ENCODE measurements around the gene EPB41L4B. TPM values are rescaled to one million over a fixed set of nuclear protein-coding genes. Genes with fewer than 3 reads are reported as not detected.

EPB41L4B gene
- total and polyA plus RNA-seq, 2 of the 4 experiments (the other 2 are of a cell fraction), result 0.36 to 0.54 TPM

DNA sequence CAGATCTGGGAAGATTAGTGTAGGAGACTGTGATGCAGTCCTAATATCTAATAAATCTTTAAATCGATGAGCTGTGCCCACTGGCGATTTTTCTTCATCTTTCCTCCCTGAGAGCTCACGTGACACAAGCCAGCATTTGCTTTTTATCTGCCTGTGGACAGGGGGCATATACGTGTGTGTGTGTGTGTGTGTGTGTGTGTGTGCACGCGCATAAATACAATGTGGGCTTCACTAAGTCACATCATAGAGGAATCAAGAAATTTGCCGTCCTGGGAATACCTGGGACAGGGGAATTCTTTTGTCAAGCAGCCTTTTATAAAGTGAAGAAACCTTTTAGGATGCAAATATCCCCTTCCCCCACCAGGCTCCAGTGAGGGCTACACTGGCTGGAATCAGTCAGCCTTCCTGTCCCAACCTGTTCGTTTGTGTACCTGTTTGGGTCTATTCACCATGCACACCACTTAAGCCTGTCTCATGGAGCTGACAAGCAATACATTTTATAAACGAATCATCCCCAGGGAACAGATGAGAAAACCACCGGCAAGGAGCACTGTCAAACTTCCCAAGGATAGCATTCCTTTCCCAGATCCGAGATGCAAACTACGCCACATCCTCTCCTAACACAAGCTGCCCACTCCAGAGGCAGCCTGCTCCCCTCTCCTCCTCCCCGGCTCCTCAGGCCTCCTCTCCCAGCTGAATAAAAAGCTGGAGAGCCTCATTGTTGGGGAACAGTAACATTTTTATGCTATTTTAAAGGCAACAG lies 2.7 kb downstream of the EPB41L4B start:
- in situ Hi-C loops (cut with MboI; ENCODE audit: low sequenced_read_pairs), result loop anchor here (5.0 to 25.0 kb wide), 3 partner anchors 71 to 256 kb away; no protein-coding TSS in a partner anchor
- Histone ChIP-seq H2BK120ac (ENCODE audit: low read depth, low read length) (no peak overlapping the region), H3K9me1 (ENCODE audit: insufficient read depth, low read length) (no peaks in the 10 kb centered on the region; the same call in 1 of the 2 replicates), H3K27ac (ENCODE audit: insufficient read depth, low read length) (no peak overlapping the region), H3K79me1 (ENCODE audit: low read depth in 1 of 2, low read length in 2 of 2) (no peaks in the 10 kb centered on the region), H3K18ac (ENCODE audit: low read depth, low read length) (no peak overlapping the region), H3K27me3 (ENCODE audit: control insufficient read depth, insufficient read depth, low read length) (peaks cover 65% of the 10 kb centered on the region), H2AK9ac (replicated peaks; ENCODE audit: low read depth, low read length, poor library complexity) (no peak overlapping the region), H2BK15ac (ENCODE audit: low read depth, low read length) (no peak overlapping the region), H4K8ac (ENCODE audit: low read depth in 2 of 2, low read length in 2 of 2) (no peak overlapping the region), H3K23ac (ENCODE audit: low read depth, low read length) (no peak overlapping the region; the same call in 1 of the 2 replicates), H3K36me3 (ENCODE audit: control insufficient read depth, insufficient read depth, low read length) (no peaks in the 10 kb centered on the region), H2AK5ac (ENCODE audit: low read depth, low read length) (no peak overlapping the region), H3K14ac (replicated peaks; ENCODE audit: low read depth, low read length) (no peak overlapping the region), H3K9me3 (ENCODE audit: control insufficient read depth, insufficient read depth, low read length) (no peaks in the 10 kb centered on the region), H3K9ac (ENCODE audit: low read depth, low read length) (no peak overlapping the region), H2BK5ac (ENCODE audit: low read depth, low read length, poor library complexity, severe bottlenecking) (no peak overlapping the region), H2AFZ (replicated peaks; ENCODE audit: low read length, poor library complexity) (no peak overlapping the region), H3K4ac (ENCODE audit: low read depth, low read length) (no peak overlapping the region), H4K20me1 (ENCODE audit: insufficient read depth, low read length) (no peaks in the 10 kb centered on the region), H3K4me3 (ENCODE audit: insufficient read depth, low read depth, low read length) (no peak overlapping the region), H2BK20ac (ENCODE audit: low read depth, low read length) (no peak overlapping the region), H3K4me1 (ENCODE audit: control insufficient read depth, insufficient read depth, low read length) (peaks cover 2% of the 10 kb centered on the region), H4K91ac (ENCODE audit: insufficient read depth, low read depth, low read length) (no peak overlapping the region), H4K5ac (ENCODE audit: low read depth, low read length) (no peak overlapping the region), H3K56ac (ENCODE audit: extremely low read depth, insufficient read depth, low read length) (no peak overlapping the region), H3K4me2 (ENCODE audit: low read depth, low read length) (no peak overlapping the region)
- ChIA-PET CTCF (interaction anchor here (1.1 kb wide), 1 partner anchor 22 kb away, joined by 3 read pairs; no protein-coding TSS in a partner anchor), POLR2A (ENCODE audit: unreplicated experiment) (no interaction called here)
- DNase-seq (no peak), ATAC-seq (ENCODE audit: low read depth) (no peak)
- intact Hi-C loops (cut with micrococcal nuclease), result no loop called here
- dilution Hi-C loops (cut with HindIII; ENCODE audit: low sequenced_read_pairs, unreplicated experiment), result no loop called here
- no TSS peak for BruUV-seq (replicated peaks)
- 100% methylated on average over 1 of the region's 13 CpGs; no CpG with 5 or more reads in 1 of the 2 experiments for WGBS, 2 experiments (ENCODE audit: extremely low coverage in 2 of 2, insufficient read length in 1 of 2)
- TF ChIP-seq BHLHE40 (IDR thresholded peaks at IDR 0.05; ENCODE audit: low read depth, low read length), result no peak
- TF ChIP-seq SMC3 (IDR thresholded peaks at IDR 0.05; ENCODE audit: low read depth, low read length), result no peak
- TF ChIP-seq, protein P1, sequence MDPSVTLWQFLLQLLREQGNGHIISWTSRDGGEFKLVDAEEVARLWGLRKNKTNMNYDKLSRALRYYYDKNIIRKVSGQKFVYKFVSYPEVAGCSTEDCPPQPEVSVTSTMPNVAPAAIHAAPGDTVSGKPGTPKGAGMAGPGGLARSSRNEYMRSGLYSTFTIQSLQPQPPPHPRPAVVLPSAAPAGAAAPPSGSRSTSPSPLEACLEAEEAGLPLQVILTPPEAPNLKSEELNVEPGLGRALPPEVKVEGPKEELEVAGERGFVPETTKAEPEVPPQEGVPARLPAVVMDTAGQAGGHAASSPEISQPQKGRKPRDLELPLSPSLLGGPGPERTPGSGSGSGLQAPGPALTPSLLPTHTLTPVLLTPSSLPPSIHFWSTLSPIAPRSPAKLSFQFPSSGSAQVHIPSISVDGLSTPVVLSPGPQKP (IDR thresholded peaks at IDR 0.05; ENCODE audit: borderline replicate concordance, low read depth, low read length), result no peak
- no peak for TF ChIP-seq RAD21 (IDR thresholded peaks at IDR 0.05; ENCODE audit: low read length)
- no peak for TF ChIP-seq POLR2A (IDR thresholded peaks at IDR 0.05; ENCODE audit: low read depth, low read length)
- TF ChIP-seq NFE2L2 (IDR thresholded peaks at IDR 0.05; ENCODE audit: low read depth, low read length), result no peak
- no peak for TF ChIP-seq MXI1 (IDR thresholded peaks at IDR 0.05; ENCODE audit: borderline replicate concordance, low read depth, low read length)
- no peak for TF ChIP-seq CEBPB (IDR thresholded peaks at IDR 0.05; ENCODE audit: low read depth, low read length)
- no peak for TF ChIP-seq RCOR1 (IDR thresholded peaks at IDR 0.05; ENCODE audit: insufficient replicate concordance, low read length)
- no peak for TF ChIP-seq CHD1 (IDR thresholded peaks at IDR 0.05; ENCODE audit: low read depth, low read length)
- TF ChIP-seq, protein P2, sequence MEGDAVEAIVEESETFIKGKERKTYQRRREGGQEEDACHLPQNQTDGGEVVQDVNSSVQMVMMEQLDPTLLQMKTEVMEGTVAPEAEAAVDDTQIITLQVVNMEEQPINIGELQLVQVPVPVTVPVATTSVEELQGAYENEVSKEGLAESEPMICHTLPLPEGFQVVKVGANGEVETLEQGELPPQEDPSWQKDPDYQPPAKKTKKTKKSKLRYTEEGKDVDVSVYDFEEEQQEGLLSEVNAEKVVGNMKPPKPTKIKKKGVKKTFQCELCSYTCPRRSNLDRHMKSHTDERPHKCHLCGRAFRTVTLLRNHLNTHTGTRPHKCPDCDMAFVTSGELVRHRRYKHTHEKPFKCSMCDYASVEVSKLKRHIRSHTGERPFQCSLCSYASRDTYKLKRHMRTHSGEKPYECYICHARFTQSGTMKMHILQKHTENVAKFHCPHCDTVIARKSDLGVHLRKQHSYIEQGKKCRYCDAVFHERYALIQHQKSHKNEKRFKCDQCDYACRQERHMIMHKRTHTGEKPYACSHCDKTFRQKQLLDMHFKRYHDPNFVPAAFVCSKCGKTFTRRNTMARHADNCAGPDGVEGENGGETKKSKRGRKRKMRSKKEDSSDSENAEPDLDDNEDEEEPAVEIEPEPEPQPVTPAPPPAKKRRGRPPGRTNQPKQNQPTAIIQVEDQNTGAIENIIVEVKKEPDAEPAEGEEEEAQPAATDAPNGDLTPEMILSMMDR (conservative IDR thresholded peaks at IDR 0.05; ENCODE audit: low read depth, low read length), result no peak
- TF ChIP-seq, protein P3, sequence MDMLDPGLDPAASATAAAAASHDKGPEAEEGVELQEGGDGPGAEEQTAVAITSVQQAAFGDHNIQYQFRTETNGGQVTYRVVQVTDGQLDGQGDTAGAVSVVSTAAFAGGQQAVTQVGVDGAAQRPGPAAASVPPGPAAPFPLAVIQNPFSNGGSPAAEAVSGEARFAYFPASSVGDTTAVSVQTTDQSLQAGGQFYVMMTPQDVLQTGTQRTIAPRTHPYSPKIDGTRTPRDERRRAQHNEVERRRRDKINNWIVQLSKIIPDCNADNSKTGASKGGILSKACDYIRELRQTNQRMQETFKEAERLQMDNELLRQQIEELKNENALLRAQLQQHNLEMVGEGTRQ (IDR thresholded peaks at IDR 0.05; ENCODE audit: low read depth, low read length), result no peak
- TF ChIP-seq MAZ (IDR thresholded peaks at IDR 0.05; ENCODE audit: borderline replicate concordance, low read depth, low read length), result no peak
- no peak for TF ChIP-seq MAFK (IDR thresholded peaks at IDR 0.05; ENCODE audit: low read depth, low read length)
- TF ChIP-seq FOS (IDR thresholded peaks at IDR 0.05; ENCODE audit: low read depth, low read length), result no peak

All from IMR-90 (cell line).